GM18909 (cell line): Measurements from ENCODE around the gene CHST8.
"Not testable (repeated sequence)": the region's sequence is repeated elsewhere in the genome, so short reads cannot be mapped to it uniquely, and the experiment has no call there.

Source experiments
- ATAC-seq: cut with Tn5 transposase; IDR thresholded peaks from one replicate; pipeline ENCODE4 v1.9.1; 2021; ENCODE audit warnings: mild to moderate bottlenecking; ENCODE audit not compliant: unreplicated experiment, poor library complexity

Gene CHST8, protein sequence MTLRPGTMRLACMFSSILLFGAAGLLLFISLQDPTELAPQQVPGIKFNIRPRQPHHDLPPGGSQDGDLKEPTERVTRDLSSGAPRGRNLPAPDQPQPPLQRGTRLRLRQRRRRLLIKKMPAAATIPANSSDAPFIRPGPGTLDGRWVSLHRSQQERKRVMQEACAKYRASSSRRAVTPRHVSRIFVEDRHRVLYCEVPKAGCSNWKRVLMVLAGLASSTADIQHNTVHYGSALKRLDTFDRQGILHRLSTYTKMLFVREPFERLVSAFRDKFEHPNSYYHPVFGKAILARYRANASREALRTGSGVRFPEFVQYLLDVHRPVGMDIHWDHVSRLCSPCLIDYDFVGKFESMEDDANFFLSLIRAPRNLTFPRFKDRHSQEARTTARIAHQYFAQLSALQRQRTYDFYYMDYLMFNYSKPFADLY

DNA sequence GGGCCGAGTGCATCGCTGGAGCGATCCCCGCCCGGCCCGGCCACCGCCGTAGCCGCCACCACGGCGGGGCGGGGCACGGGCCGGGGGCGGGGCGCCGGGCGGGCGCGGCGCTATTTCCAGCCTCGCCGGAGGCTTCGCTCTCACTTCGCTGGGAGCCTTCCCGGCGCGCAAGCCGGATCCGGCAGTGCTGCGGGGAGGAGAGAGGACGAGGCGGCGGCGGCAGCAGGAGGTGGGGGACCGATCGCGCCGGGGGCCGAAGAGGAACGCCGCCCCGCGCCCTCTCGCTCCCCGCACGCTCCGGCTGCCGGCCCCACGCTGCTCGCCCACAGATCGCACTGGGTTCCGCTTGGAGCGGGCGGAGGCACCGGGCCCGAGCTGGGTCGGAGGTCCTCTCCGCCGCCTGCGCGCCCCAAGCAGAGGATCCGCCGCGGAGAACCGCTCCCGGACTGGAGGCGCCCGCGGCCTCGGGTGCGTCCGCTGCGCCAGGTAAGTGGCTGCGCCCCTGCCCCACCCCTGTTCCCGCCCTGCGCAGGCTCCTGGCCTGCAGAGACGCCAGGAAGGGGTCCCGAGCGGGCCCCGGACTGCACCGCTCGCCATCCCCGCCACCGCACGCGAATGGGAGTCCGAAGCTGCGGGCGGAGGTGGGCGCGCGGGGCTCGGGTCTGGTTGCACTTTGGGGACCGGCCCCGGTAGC lies at the start of gene CHST8:
TSS of gene CHST8 (plus strand) at position 143 of the 694 bp plus-strand sequence. CDS start 67,309 bp downstream, outside the sequence.
- ATAC-seq: no peak

DNA sequence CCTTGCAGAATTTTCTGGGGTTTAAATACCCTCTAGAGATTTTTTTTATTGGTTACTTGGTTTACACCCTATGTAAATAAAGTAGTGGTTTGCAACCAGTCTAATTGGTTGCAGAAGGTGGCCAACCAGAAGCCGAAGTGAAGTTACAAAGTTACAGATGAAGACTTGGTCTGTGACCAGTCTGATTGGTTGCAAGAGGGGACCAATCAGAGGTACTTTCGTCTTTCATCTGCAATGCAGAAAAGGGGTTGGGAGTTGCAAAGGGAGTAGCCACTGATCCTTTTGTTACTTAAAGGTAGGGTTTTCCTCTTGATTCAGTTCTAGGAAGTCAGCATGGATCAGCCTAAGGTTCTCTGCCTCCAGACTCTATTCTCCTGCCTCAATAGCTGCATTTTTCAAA lies 48.8 kb upstream of the CHST8 start:
- no peak for ATAC-seq

DNA sequence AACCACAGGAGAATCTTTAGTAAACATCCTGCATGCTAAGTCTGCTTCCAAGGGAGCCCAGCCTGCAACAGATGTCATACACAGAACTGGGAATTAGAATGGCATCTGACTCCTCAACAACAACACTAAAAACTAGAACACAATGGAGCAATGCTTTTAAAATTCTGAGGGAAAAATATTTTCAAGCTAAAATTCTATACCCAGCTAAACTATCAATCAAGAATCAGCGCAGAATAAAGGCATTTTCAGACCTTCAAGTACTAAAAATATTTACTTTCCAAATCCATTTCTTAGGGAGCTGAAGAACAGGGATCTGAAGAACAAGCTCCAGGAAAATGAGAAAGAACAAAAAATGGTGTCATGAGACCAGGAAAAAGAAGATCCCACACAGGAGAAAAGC lies 46.9 kb upstream of the CHST8 start:
- ATAC-seq: no peak

DNA sequence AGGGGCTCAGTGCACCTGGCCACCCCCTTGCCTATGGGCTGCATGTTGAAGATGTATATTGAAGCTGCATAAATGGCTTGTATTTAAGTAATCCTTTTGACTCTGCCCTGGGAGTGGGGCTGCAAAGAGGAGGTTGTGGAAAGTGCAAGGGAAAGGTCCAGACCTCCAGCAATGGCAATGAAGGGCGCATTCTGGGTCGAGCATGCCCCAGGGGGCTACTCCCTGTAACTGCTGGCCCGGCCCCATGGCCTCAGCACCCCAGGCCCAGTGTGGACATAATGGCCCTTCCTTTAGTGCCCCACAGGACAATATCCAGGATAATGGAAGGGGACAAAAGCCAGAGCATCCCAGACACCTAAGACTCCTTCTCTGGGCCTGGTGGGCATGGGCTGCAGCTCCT lies 43.1 kb upstream of the CHST8 start:
- ATAC-seq: no peak

DNA sequence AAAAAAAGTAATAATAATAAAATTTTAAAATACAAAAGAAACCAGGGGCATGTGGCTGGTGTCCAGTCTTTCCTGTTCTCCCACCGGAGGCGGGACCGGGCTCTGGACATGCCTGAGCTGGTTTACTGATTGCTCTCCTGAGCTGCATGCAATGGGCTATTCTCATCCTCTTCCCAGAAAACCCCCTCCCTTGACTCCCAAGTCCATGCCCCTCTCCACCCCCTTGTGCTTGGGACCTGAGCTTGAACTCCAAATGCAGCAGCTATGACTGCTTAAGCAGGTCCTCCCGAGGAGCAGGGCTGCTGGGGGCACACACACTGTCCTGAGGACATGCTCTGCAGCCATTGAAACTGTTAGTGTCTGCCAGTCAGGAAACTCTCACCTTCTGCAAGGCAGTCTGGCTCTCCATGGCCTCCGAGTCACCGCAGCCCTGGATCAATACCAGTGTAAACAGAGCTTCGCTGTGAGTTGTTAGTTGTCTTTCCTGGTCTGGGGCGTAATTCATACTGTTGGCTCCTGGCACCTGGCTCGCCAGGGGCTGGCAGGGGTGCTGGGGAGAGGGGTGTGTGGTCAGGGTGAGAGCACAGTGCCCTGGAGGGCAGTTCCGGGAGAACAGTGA lies 41.6 kb upstream of the CHST8 start:
- ATAC-seq: no peak

DNA sequence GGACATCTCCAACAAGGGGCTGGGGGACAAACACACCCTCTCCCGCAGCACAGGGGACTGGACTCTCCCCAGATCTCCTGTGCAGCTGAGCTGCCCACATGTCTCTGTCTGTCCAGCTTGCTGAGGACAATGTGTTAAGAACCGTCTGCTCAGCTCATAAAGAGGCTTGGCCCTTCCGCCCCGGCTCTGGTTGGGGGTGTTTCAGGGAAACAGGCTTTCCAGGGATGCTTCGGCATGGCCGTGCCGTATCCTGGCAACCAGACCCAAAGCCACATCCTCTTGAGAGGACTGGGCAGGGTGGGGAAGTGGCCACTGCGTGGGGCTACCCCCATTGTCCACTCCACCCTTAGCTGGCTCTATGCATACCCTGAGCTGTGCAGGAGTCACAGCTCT lies 41.1 kb upstream of the CHST8 start:
- ATAC-seq: no peak

DNA sequence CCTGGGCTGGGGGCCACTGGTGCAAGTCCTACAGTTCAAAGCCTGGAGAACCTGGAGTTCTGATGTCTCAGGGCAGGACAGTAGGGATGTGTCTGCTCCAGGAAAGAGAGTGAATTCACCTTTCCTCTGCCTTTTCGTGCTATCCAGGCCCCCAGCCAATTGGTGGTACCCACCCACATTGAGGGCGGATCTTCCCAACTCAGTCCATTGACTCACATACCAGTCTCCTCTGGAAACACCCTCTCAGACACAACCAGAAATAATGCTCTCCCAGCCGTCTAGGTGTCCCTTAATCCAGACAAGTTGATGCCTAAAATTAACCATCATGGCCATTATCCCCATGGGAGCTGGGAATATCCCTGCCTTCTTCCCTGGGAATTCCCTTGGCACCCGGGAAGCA lies 38.8 kb upstream of the CHST8 start:
- no peak for ATAC-seq

DNA sequence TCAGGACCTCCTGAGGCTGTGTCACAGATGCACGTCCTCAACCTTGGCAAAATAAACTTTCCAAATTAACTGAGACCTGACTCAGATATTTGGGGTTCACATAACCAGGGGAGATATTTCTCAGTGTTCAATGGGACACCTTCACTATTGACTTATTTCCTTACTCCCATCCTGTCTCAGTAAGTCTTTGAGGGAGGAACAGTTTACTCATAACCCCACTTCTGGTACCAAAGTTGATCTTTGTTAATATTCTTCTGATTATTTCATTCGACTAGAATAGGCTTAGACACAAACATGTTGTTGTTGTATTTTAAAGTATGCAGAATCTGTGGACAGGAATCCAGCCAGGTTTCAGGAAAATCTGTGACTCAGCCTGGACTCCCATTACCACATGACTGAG lies 34.6 kb upstream of the CHST8 start:
- no peak for ATAC-seq

DNA sequence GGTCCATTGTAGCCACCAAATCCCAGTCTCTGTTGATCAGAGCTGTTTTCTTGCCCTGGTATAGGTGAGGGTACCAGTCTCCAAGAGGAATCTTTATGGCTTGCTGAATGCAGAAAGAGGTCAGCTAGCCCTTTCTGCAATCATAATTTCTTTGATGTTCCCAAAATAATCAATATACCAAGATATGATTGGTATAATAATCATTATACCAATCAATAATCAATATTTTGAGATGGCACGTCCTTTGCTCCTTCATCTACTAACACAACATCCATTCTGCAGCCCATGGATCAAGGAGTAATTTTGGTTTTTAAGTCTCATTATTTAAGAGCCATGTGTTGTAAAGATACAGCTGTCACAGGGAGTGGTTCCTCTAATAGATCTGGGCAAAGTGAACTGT lies 31.5 kb upstream of the CHST8 start:
- ATAC-seq: no peak

DNA sequence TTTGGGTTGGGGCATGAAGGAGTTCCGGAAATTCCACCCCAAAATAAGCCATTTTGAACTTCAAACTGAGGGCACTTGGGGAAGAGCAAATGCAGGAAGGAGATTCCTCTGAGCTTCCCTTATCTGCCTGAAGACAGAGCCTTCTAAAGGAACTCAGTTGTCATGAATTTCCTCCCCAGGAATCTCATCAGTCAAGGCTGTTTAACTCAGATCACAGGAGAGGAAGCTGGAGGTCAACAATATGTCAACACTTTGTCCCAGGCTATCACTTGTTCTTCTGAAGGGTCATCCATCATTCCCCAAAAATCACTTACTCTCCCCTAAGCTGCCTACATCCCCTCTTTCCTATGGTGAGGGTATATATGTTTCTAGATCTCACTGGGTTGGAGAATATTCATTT lies 26.0 kb upstream of the CHST8 start:
- no peak for ATAC-seq

DNA sequence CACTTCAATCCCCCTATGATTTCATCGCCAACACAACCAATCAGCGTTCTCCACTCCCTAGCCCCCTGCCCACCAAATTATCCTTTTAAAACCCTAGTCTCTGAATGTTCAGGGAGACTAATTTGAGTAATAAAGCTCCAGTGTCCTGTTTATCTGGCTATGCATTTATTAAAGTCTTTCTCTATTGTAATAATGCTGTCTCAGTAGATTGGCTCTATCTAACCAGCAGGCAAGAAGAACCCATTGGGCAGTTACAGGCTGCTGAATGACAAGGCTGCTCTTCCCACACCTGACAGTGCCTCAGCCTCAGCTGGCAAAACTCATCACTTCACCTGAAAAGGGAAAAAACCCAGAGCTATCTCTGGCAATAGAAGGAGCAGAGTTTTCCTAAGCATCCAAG lies 20.2 kb upstream of the CHST8 start:
- ATAC-seq: no peak

DNA sequence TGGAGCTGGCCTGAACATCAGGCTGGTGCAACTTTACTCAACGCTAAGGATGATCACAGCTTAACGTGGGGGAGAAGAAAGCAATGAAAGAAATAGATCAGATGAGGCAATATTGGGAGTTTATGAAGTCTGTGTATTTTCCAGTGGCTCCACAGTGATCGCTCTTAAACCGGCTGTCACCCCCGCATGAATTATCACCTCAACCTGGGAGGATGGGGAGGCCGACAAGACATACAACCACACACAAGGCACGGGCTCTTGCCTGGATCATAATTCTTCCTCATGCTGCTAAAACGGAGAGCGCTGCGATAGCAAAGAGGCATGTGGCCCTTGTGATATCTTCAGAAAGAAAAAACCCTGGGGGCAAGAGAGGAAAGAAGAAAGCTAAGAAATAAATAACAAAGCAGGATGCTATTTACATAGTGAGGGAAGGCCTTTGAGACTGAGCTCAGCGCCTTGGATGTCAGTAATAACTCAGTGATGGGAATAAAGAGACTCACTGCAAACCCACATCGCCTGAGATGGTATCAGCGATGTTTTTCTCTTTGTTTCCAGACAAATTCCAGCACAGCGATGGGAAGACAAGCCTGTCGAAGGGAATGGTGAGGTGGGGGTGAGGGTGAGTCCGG lies 19.1 kb upstream of the CHST8 start:
- ATAC-seq: no peak

DNA sequence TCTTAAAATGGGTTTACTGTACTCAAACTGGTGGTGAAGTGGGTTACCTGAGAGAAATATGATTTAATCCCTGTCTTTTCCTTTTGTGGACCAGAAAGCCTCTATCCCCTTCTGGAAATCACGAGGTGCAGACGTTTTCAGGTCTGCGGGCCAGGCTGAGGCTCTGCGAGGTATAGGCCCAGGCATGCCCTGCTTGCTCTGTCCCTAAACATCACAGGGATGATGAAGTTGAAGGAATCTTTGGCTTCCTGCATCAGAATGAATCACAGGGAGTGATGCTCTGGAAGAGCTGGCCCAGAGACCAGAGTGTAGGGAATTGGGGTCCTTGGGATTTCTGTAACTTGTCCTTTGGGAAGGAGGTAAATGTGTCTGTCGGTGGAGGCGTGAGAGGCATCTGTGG lies 18.4 kb upstream of the CHST8 start:
- ATAC-seq: no peak

DNA sequence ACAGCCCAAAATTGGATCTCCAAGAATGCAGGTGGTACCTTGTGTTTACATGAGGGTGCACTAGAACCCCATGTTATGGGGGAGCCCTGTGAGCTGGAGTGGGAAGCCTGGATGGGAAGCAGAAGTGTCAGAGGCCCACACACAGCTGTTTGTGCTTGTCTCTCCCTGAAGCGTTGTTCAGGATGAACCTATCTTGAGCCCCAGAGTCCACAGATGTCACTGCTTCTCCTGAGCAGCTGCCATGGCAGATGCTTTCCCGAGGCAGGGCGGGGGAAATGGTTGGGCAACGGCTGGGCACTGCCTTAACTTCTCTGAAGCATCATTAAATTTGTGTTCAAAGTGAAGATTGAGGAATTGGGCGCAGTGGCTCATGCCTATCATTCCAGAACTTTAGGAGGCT lies 17.1 kb upstream of the CHST8 start:
- ATAC-seq: no peak

DNA sequence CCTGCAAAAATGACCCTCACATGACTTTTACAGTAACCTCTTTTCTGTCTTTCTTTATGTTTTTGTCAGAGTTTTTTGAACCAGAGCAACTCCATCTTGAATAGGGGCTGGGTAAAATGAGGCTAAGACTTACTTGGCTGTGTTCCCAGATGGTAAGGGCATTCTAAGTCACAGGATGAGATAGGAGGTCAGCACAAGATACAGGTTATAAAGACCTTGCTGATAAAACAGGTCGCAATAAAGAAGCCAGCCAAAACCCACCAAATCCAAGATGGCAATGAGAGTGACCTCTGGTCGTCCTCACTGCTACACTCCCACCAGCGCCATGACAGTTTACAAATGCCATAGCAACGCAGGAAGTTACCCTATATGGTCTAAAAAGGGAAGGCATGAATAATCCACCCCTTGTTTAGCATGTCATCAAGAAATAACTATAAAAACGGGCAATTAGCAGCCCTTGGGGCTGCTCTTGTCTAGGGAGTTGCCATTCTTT lies 15.9 kb upstream of the CHST8 start:
- not testable (repeated sequence) for ATAC-seq

DNA sequence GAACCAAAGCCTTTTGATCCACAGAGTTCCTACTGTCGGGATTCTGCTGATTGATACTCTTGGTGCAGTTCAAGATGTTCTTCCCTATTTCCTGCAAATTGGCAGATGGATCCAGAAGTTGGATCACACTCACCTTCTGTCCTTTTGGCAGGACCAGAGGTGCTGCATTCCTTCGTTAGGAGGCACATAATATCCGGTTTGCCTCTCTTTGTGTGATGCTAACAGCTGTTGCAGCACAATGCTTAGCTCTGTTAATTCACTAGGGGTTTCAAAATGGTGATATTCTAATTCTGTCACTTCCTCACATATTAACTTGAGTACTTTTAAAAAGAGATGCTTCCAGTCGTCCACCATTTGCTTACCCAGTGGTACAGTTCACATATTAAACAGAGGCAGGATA lies 15.2 kb upstream of the CHST8 start:
- ATAC-seq: no peak

DNA sequence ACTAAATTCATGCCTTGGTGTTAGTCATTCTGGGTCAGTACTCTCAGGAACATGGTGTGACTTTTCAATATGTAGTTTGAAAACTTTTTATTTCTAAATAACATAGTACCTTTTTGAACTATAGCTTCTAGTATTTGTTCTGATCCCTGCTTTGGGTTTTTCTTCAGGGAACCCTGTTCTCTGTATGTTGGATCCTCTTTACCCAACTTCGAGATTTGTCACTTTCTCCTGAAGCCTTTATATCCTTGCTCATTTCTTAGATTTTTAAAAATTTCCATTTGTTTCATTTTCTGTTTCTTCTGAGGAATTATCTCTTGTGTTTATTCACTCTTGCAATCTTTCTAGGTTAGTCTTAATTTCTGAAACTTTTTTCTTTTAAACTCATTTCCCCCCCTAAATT lies 12.4 kb upstream of the CHST8 start:
- ATAC-seq: no peak

DNA sequence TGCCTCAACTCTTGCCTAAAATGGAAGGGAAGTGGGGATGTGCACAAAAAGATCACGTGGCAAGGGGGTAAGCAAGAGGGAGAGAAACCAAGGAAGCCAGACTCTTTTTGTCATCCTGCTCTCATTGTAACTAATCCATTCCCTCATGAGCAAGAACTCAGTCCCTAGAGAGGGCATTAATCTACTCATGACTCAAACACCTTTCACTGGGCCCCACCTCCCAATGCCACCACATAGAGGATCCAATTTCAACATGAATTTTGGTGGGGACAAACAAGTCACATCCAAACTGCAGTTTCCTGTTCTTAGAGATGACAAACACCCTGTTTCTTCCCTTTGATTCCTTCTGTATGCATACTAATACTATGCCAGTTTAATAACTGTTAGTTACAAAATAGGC lies 11.2 kb upstream of the CHST8 start:
- ATAC-seq: no peak

DNA sequence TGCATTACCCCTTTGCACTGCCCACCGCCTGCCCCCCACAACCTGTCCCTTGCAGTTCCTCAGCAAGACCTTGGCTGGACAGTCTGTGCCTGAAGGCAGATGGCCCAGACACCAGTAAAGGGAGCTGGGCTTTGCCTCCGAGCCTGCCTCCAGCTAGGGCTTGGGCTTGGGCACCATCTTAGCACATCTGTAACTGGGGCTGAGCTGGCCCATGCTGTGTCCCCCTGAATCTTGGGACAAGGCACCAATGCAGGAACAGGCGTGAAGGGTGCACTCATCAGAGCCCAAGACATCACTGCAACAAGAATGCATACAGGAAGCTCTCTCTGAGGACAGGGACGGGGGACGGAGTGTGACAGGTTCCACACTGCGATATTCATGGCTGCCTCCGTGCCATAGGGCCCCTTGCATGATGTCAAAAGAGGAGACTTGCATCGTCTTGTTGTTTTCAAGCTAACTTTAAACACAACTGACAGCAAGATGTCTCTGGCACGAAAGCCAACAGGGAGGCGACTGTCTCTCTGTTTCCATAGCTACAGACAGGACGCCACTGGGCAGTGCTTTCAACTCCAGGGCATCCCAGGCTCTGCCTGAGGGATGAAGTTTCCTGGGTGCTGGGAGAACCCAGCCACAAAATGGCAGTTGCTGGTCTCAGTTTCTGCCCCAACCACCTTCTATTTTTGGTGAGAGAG lies 8.7 kb upstream of the CHST8 start:
- no peak for ATAC-seq

DNA sequence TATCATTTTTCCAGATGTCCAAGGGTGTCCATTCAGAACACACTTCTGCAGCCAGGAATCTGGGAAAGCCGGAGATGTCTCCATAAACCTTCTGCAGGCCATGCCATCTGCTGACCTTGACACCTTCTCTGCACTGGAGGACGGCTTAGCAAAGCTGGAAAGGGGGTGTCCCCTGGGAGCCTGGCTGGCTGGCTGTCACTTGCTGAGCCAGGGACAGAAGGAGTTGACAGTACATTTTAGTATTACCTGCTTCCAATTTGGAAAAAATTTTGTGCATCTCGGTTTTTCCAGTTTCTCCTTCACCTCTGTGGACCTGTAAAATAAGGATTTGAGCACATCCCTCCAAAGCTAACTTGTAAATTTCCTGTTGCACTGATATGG lies 8.1 kb upstream of the CHST8 start:
- ATAC-seq: no peak
